Stimulated activated effector memory CD8-positive, alpha-beta T cell treated with anti-CD3 and anti-CD28 coated beads, Interleukin-12 subunit alpha, Interleukin-12 subunit beta, amount 100 ng/mL, for 72 hours (primary cell): Measurements from ENCODE around the gene ADGRG3.
A peak's percentile ranks its signal among the peaks of the same experiment; 100 is the strongest.

Source experiments
- ATAC-seq: fragments of 150-1000 bp; cut with Tn5 transposase; 2 replicates; pipeline ENCODE4 v1.10.0; 2021
- DNase-seq, 2 donors: peaks; one replicate each; pipeline ENCODE4 v3.0.0; 2021 to 2022; ENCODE audit warnings: low spot score in 2 of 2
- H3K27ac Mint-ChIP-seq: one replicate; pipeline ENCODE4 v1.8.0; 2022; ENCODE audit warnings: mild to moderate bottlenecking, mixed read lengths
- H3K36me3 Mint-ChIP-seq: one replicate; pipeline ENCODE4 v1.8.0; 2022; ENCODE audit warnings: mild to moderate bottlenecking, mixed read lengths
- H3K4me1 Mint-ChIP-seq: one replicate; pipeline ENCODE4 v1.8.0; 2022; ENCODE audit warnings: mixed read lengths
- H3K4me3 Mint-ChIP-seq: one replicate; pipeline ENCODE4 v1.8.0; 2022; ENCODE audit warnings: mild to moderate bottlenecking, mixed read lengths
- H3K9me3 Mint-ChIP-seq: one replicate; pipeline ENCODE4 v1.8.0; 2022; ENCODE audit warnings: mixed read lengths

The ADGRG3 gene

DNA sequence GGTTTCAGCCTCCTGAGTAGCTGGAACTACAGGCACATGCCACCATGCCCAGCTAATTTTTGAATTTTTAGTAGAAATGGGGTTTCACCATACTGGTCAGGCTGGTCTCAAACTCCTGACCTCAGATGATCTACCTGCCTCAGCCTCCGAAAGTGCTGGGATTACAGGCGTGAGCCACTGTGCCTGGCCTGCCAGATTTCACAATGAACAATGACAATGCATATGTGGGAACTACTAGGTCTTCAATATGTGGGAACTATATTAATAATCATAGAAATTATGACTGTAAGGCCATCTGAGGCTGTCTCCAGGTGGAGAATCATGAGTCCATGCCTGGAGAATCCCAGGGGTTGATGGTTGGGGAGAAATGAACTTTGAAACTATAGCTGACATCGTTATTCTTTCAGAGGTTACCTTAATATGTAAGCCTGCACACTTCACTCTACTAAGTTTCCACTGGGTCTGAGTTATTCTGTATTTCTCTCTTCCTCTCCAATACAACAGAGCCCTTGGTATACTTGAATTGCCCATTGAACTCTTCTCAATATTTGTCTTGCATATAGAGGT, 19.3 kb downstream of the ADGRG3 start:
- no peak overlapping the region for H3K27ac Mint-ChIP-seq
- H3K9me3 Mint-ChIP-seq = no peaks in the 10 kb centered on the region
- peaks cover 5% of the 10 kb centered on the region for H3K36me3 Mint-ChIP-seq
- DNase-seq (no peak), ATAC-seq (no peak)
- H3K4me1 Mint-ChIP-seq = peaks cover 22% of the 10 kb centered on the region
- H3K4me3 Mint-ChIP-seq = no peak overlapping the region

DNA sequence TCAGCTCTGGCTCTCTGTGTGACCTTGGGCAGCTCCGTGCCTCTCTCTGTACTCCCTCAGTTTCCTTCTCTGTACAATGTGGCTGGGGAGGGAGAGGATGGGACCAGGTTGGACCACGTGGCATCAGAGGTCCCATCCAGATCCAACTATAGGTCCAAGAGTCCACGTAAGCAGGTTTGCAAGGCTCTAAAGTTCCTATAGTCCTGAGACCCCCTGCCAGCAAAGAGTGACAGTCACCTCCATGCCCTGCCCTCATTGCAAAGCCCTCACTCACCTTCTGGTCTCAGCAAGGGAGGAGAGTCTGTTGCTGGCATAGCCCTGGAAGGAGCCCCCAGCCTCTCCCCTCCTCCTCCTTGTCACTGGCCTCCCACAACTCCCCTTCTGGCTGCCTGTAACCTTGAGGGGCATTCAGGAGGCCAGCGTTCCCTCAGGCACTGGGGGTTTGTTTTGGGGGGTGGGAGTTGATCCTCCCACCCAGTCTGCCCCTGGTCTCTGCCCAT, 20.4 kb downstream of the ADGRG3 start:
- Mint-ChIP-seq H3K9me3 (no peaks in the 10 kb centered on the region), H3K4me3 (no peak overlapping the region), H3K27ac (peak overlapping the region; percentile 95), H3K4me1 (peaks cover 22% of the 10 kb centered on the region), H3K36me3 (peaks cover 5% of the 10 kb centered on the region)
- DNase-seq (no peak), ATAC-seq (no peak)

DNA sequence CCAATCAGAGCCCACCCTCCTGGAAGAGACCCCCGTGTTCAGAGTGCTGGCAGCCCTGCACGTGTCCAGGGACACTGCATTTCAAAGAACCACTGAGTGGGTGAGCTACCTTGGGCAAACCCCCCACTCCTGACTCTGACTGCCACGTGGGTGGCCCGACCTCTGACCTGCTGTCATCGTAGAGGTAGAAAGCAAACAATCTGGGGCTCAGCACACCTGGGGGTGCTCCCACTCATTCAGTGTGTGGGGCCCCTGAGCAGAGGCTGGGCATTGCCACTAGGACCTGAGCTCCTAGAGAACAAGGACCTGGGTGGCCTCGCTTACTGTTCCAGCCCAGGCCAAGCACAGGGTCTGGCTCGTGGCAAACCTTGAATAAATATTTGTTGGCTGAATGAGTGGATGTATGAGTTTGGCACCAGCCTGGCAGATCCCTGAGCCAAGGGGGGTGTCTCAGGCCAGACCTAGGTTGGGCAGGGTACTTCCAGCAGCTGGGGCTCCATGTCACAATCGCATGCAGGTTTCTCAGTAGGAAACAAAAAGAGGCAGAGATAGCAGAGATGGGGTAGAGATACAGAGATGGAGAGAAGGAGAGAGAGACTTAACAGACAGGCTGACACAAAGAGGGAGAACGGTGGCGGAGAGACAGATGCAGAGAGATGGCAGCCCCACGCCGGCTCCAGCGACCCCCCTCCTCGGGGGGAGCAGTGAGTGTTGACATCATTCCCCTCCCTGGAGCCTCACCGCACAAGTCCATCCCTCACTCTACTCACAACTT, 21.1 kb downstream of the ADGRG3 start:
- DNase-seq (no peak), ATAC-seq (no peak)
- H3K4me3 Mint-ChIP-seq = peak overlapping the region; percentile 43
- no peaks in the 10 kb centered on the region for H3K9me3 Mint-ChIP-seq
- H3K36me3 Mint-ChIP-seq = peaks cover 5% of the 10 kb centered on the region
- H3K27ac Mint-ChIP-seq = peak overlapping the region; percentile 95
- H3K4me1 Mint-ChIP-seq = peaks cover 22% of the 10 kb centered on the region

DNA sequence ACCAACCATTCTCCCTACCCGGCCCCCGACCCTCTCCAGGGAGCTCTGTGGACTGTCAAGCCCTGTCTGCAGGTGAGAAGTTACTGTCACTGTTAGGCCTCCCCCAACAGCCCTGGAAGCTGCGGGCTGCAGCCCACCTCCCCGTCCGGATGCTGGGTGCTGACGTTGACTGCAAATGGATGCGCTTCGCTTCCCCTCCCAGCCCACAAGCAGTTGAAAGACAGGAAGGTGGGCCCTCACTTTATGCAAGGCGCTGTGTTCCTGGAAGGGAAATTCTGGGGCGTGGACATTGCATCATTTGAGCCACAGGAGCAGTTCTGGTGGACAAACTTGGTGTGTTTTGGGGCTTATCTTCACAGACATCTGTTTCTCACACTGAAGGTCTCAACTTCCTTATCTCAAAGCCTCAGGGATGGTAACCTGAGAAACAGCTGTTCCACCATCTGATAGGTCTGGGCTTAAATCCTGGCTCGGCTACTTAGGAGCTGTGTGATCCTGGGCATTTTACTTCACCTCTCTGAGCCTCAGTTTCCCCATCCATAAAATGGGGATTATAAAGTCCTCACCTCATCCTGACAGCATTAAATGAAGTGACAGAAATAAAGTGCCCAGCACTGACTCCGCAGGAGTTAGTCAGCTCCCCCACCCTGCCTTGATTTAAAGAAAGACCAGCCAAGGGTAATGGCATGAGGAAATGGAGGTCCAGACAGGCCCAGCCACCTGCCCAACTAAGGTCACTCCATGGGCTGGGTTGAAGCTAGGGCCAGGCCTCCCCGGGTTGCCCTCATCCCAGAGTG, 21.9 kb downstream of the ADGRG3 start:
- H3K27ac Mint-ChIP-seq = peak overlapping the region; percentile 95
- ATAC-seq (peak; percentile 71), DNase-seq (peak; percentile 20 to 67)
- peaks cover 28% of the 10 kb centered on the region for H3K4me1 Mint-ChIP-seq
- peak overlapping the region; percentile 43 for H3K4me3 Mint-ChIP-seq
- H3K9me3 Mint-ChIP-seq = no peaks in the 10 kb centered on the region
- H3K36me3 Mint-ChIP-seq = peaks cover 5% of the 10 kb centered on the region

DNA sequence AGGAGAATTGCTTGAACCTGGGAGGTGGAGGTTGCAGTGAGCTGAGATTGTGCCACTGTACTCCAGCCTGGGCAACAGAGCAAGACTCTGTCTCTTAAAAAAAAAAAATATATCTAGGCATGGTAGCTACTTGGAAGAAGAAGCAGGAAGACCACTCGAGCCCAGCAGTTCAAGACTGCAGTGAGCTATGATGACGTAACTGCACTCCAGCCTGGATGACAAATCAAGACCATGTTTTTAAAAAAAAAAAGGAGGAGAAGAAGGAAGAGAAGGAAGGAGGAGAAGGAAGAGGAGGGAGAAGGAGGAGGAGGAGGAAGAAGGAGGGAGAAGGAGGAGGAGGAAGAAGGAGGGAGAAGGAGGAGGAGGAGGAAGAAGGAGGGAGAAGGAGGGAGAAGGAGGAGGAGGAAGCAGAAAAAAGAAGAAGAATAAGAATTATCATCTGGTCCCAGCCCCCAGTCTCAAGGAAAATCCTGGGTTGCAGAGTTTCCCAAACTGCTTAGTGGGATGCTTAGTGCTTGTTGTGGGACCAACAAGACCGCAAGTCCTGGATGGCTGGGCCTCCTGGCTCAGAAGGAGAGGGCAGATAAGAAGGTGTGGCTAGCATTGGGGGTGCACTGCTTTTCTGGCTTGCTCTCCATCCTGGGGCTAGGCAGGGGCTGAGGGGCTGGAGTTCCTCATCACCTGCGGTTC, 22.8 kb downstream of the ADGRG3 start:
- DNase-seq = no peak
- Mint-ChIP-seq H3K27ac (peak overlapping the region; percentile 95), H3K9me3 (no peaks in the 10 kb centered on the region)

DNA sequence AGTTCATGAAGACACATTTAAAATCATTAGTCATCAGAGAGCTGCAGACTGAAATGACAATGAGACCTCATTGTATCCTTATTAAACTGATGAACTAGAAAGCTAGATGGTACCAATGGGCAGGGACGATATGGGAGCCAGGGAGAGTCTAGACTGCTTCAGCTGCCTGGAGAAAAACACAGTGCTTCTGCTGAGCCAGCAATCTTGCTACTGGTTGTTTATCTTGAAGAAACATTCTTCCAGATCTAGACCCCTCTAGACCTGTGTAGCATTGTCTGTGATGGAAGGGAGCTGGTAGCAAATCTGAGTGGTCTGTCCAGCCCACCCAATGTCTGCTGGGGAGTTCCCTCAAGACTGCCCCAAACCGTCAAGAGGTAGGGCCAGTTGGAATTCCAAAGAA, 24.5 kb downstream of the ADGRG3 start:
- Mint-ChIP-seq H3K4me3 (no peak overlapping the region), H3K27ac (no peak overlapping the region), H3K4me1 (peaks cover 29% of the 10 kb centered on the region), H3K9me3 (no peaks in the 10 kb centered on the region), H3K36me3 (peaks cover 5% of the 10 kb centered on the region)
- ATAC-seq (no peak), DNase-seq (no peak)

More for the DNA sequence above, 22.8 kb downstream of the ADGRG3 start:
- Mint-ChIP-seq H3K4me3 (no peak overlapping the region), H3K4me1 (peaks cover 29% of the 10 kb centered on the region), H3K36me3 (peaks cover 5% of the 10 kb centered on the region)
- ATAC-seq = no peak

DNA sequence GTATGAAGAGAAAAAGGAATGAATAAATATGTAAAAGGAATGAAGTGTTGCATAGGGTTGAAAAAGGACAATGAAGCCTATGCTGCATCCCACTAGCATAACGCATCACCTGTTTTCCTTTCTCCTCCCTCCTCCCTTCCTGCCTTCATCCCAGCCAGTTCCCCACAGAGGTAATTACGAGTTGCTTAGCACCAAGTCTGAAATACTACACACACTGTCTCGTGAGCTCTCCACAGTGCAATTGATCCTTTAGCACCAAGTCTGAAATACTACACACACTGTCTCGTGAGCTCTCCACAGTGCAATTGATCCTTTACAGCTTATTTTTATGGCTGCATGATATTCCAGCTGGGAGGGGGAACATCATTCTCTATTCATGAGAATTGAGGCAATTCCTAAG, 25.4 kb downstream of the ADGRG3 start:
- Mint-ChIP-seq H3K27ac (no peak overlapping the region), H3K9me3 (no peaks in the 10 kb centered on the region), H3K4me3 (no peak overlapping the region), H3K36me3 (peaks cover 5% of the 10 kb centered on the region), H3K4me1 (peaks cover 29% of the 10 kb centered on the region)
- DNase-seq = no peak
- no peak for ATAC-seq

DNA sequence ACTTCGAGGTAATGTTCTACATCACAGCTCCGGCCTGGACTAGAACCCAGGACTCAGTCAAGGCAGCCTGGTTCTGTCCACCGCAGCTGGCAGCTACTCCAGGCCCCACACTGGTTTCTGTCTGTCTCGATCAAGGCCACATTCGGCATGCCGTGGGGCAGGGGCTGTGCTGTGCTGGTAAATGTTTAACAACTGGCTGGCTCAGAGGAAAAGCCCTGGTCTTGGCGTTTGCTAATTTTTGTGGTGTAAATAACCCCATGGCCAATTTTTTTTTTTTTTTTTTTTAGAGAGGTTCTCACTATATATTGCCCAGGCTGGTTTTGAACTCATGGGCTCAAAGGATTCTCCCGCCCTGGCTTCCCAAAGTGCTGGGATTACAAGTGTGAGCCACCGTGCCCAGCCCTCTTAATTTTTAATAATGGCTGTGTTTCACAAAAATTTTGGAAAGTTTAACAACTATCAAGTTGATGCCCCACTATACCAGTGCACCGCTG, 26.2 kb downstream of the ADGRG3 start:
- H3K27ac Mint-ChIP-seq = peak overlapping the region; percentile 72

DNA sequence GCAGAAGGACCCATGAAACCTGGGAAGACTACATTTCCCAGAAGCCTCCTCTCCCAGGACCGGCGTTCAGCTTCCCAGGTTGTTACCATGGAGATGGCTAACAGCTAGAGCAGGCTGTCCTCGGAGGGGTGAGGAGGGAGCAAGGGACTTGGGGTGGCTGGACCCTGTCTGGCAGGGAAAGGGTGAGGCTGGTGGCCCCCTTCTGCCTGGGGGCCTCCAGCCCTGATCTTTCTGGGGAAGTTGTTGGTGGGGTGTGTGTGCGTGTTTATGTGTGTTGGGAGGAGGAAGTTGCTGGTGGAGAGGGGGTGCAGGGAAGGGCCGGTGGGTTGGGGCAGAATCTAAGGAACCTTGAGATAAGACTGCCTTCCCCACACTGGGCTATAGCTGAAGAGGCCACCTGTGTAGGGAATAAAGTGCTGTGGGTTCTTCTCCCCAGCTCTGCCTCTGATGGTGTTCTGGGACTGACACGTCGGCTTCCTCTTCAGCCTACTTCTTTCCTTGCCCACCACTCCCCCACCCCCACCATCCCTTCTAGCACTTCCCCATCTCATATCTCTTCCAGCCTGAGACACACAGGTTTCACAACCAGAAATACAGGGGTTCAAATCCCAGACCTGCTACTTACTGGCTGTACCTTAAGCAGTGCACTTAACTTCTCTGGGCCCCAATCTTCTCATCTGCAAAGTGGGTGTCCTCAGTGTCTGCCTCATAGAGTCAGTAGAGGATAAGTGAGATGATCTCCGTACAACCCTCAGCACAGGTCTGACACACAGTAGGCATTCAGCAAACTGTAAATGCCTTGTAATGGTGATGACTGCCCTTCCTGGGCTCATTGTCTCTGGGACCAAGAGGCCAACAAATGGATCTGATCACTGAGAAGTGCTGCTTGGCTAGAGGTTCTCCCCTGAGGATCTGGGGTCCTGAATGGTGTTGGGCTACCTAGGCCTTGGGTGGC, 26.9 kb downstream of the ADGRG3 start, which contains the start of gene DRC7:
TSS of gene DRC7 (plus strand) at position 82 of the 955 bp plus-strand sequence. CDS start 3,144 bp downstream, outside the sequence.
- peak; percentile 41 for ATAC-seq
- H3K9me3 Mint-ChIP-seq = no peaks in the 10 kb centered on the region
- DNase-seq = no peak

More for the DNA sequence above, 26.2 kb downstream of the ADGRG3 start:
- Mint-ChIP-seq H3K36me3 (peaks cover 3% of the 10 kb centered on the region), H3K9me3 (no peaks in the 10 kb centered on the region), H3K4me3 (peak overlapping the region; percentile 41), H3K4me1 (peaks cover 25% of the 10 kb centered on the region)
- ATAC-seq (no peak), DNase-seq (no peak)

DNA sequence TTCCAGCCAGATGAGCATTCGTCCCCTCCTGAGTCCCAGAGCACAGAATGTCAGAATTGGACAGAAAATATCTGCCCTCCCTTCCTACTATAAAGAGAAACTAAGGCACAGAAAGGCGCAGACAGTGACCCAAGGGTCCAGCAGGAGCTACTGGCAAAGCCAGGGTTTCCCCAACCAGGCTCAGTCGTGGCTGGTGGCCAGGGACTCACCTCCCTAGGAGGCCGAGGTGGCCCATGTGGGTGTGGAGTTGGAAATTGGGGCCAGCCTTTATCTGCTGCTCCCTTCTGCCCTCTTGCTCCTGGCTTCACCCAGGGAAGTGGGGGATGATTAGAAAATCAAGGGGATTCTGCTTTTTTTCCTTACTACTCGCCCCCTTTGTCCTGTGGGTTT, 27.6 kb downstream of the ADGRG3 start:
- Mint-ChIP-seq H3K9me3 (no peaks in the 10 kb centered on the region), H3K4me1 (peaks cover 11% of the 10 kb centered on the region), H3K36me3 (no peaks in the 10 kb centered on the region), H3K27ac (no peak overlapping the region), H3K4me3 (no peak overlapping the region)
- no peak for ATAC-seq
- DNase-seq = no peak

More for the DNA sequence above, 26.9 kb downstream of the ADGRG3 start, which contains the start of gene DRC7:
- Mint-ChIP-seq H3K4me1 (peaks cover 17% of the 10 kb centered on the region), H3K36me3 (no peaks in the 10 kb centered on the region), H3K4me3 (peak within 1 kb of the TSS; percentile 41), H3K27ac (peak within 1 kb of the TSS; percentile 72)

DNA sequence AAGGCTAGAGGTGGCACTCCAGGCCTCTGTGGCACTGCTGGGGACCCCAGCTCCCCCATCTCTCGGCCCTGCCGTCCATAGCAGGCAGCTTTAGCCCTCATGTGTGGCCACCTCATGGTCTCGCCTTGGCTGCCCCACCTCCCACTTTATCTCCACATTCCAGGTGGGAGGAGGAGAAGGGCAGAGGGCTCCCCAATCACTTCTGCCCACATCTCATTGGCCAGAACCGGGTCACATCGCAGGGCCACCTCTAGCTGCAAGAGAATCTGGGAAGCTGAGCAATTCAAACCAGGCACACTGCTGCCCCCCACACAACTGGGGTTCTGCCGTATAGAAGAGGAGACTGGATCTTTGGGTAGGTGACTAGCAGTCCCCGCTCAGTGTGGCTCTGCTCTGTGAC, 28.1 kb downstream of the ADGRG3 start:
- DNase-seq (no peak), ATAC-seq (no peak)
- no peak overlapping the region for H3K4me3 Mint-ChIP-seq
- no peaks in the 10 kb centered on the region for H3K9me3 Mint-ChIP-seq
- no peak overlapping the region for H3K27ac Mint-ChIP-seq
- H3K36me3 Mint-ChIP-seq = no peaks in the 10 kb centered on the region
- H3K4me1 Mint-ChIP-seq = peaks cover 7% of the 10 kb centered on the region

DNA sequence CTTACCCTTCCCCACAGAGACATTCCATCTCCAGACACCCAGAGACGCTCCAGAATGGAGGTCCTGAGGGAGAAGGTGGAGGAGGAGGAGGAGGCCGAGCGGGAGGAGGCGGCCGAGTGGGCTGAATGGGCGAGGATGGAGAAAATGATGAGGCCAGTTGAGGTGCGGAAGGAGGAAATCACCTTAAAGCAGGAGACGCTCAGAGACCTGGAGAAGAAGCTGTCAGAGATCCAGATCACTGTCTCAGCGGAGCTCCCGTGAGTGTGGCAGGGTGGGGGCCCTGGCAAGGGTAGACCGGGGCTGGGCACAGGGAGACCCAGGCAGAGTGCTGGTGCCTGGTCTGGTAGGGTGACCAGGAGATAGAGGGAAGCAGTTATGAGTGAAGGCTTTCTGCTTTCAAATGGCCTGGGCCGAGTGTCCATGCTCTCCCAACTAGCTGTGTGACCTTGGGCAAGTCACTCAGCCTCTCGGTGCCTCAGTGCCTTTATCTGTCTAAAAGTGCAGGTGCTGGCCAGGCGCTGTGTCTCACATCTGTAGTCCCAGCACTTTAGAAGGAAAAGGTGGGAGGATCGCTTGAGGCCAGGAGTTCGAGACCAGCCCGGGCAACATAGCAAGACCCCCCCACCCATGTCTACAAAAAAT, 29.9 kb downstream of the ADGRG3 start:
- H3K4me3 Mint-ChIP-seq = no peak overlapping the region
- peak overlapping the region; percentile 26 for H3K27ac Mint-ChIP-seq
- H3K36me3 Mint-ChIP-seq = no peaks in the 10 kb centered on the region
- ATAC-seq = no peak
- peaks cover 7% of the 10 kb centered on the region for H3K4me1 Mint-ChIP-seq
- no peaks in the 10 kb centered on the region for H3K9me3 Mint-ChIP-seq
- DNase-seq = no peak

DNA sequence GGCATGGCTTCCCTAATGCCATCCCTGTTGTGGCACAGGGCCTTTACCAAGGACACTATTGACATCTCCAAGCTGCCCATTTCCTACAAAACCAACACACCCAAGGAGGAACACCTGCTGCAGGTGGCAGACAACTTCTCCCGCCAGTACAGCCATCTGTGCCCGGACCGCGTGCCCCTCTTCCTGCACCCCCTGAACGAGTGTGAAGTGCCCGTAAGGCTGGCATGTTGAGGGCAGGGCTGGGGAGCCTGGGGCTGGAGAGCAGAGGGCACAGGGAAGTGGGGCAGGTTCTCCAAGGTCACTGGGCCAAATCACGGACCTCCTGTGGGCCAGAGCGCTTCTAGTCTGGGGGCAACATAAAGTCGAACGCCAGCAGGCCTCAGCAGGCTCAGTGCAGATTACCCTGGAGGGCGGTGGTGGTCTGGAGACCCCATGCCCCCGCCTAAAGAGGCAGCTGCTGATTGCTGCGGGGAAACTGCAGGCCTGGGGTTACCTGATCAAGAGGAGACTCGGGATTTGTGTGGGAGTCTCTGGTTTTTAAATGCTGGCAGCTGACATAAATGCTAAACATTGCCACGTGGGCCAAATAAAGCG, 30.8 kb downstream of the ADGRG3 start:
- no peak for ATAC-seq

More for the DNA sequence above, 30.8 kb downstream of the ADGRG3 start:
- Mint-ChIP-seq H3K9me3 (no peaks in the 10 kb centered on the region), H3K4me1 (peaks cover 7% of the 10 kb centered on the region), H3K27ac (peak overlapping the region; percentile 26), H3K4me3 (no peak overlapping the region), H3K36me3 (no peaks in the 10 kb centered on the region)
- DNase-seq = no peak
